GM10847 (cell line): Measurements from ENCODE around the gene BET1L.

Experiments used
- POLR2A ChIP-seq: IDR thresholded peaks from 2 replicates; pipeline ENCODE4 v1.6.1; 2011; ENCODE audit not compliant: insufficient read length; ENCODE audit errors: extremely low read depth

BET1L gene

DNA sequence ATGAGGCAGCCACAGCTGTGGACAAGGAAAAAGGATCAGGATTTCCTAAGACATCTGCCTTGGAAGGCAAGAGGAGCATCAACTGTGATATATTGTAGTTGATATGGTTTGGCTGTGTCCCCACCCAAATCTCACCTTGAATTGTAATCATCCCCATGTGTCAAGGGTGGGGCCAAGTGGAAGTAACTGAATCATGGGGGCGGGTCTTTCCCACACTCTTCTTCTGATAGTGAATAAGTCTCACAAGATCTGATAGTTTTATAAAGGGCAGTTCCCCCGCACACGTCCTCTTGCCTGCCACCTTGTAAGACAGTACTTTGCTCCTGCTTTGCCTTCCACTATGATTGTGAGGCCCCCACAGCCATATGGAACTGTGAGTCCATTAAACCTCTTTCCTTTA, 10.5 kb upstream of the BET1L start:
- TF ChIP-seq POLR2A, result no peak

- TF ChIP-seq POLR2A, result no peak
Measured at GRCh38 chr11:216081-216974, 9.1 kb upstream of the BET1L start.

GRCh38 chr11:215581-216037, 8.4 kb upstream of the BET1L start:
- no peak for TF ChIP-seq POLR2A

DNA sequence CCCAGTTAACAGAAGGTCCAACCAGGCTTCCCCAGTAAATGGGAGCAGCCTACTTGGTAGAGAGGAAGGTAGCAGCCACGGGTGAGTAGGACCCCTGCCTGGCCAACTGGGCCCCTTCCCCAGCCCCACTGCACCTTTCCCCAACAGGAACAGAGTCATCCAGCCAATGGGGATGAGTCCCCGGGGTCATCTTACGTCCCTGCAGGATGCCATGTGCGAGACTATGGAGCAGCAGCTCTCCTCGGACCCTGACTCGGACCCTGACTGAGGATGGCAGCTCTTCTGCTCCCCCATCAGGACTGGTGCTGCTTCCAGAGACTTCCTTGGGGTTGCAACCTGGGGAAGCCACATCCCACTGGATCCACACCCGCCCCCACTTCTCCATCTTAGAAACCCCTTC, 6.9 kb upstream of the BET1L start:
- TF ChIP-seq POLR2A, result no peak

DNA sequence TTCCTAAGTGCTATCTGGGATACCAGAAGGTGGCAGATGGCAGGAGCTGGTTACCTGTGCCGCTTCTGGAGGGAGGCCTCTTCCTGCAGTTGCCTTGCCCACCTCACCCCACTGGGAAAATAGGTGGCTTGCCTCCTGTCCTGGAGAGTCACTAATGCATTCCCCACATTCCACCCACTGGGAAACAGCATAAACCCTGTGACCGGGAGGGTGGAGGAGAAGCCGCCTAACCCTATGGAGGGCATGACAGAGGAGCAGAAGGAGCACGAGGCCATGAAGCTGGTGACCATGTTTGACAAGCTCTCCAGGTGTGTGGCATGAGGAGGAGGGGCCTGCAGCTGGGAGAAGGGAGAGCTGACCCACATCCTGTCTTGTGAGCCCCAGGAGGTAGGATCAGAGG, 5.9 kb upstream of the BET1L start:
- no peak for TF ChIP-seq POLR2A

- TF ChIP-seq POLR2A, result no peak
Measured at GRCh38 chr11:212150-213100, 5.2 kb upstream of the BET1L start.

DNA sequence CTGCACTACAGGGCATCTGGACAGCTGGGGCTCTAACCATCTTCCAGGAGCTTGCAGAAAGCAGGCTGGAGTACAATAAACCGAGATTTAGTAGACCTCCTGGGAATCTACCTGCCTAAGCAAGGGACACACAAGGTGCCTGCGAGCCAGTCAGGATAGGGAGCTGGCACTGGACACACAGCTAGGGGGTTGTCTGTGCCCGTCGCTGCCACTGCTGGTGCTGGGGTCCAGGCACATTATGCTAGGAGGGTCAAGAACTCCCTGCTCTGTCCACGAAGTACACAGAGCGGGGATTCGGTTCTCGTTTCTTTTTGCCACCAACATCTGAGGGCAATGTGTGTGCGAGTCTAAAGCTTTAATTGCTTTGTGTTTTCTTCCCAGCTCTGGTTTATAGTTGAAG, 4.5 kb upstream of the BET1L start:
- TF ChIP-seq POLR2A, result no peak

- TF ChIP-seq POLR2A, result no peak
Measured at GRCh38 chr11:211295-211694, 4.1 kb upstream of the BET1L start.

DNA sequence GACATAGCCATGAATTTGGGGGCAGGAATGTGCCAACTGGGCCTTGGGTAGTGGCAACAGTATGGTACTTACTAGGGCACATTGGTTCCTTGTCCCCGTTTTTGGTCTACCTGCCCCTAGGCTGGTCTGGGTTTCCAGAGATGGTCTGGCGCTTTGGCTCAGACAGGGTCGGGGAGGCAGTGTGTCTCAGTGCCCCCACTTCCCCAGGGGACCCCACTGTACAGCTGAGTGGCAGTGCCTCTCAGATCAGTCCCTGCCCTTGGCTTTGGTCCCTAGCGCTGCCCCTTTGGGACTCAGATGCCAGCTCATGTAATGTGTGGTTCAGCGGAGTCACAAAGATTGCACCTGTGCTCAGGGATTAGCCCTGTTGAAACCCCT, 3.6 kb upstream of the BET1L start:
- no peak for TF ChIP-seq POLR2A

DNA sequence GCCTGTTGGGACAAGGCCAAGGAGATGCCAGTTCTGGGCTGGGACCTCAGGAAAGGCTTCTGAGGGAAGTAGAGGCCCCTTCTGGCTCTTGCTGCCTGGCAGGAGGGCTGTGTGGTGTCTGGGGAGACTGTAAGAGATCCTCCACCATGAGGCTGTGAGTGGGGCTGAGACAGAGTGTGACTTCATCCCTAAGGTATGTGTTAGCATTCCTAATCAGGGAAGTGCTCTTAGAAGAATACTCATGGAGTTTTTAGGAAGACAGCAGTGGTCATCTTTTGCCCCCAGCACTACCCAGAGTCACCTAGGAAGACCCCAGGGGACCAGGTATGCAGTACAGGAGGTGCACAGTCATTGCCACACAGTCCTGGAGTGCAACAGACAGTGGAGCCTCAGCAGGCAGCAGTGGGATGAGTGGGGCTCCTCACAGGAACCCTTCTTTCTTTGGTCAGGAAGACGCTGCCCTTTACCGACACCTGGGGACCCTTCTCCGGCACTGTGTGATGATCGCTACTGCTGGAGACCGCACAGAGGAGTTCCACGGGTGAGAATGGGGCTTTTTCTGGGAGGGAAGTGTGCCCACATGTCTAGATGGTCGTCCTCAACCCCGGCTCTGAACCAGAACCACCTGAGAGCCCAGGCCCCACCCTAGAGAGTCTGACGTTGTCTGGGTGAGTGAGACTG, 3.1 kb upstream of the BET1L start:
- TF ChIP-seq POLR2A, result no peak

DNA sequence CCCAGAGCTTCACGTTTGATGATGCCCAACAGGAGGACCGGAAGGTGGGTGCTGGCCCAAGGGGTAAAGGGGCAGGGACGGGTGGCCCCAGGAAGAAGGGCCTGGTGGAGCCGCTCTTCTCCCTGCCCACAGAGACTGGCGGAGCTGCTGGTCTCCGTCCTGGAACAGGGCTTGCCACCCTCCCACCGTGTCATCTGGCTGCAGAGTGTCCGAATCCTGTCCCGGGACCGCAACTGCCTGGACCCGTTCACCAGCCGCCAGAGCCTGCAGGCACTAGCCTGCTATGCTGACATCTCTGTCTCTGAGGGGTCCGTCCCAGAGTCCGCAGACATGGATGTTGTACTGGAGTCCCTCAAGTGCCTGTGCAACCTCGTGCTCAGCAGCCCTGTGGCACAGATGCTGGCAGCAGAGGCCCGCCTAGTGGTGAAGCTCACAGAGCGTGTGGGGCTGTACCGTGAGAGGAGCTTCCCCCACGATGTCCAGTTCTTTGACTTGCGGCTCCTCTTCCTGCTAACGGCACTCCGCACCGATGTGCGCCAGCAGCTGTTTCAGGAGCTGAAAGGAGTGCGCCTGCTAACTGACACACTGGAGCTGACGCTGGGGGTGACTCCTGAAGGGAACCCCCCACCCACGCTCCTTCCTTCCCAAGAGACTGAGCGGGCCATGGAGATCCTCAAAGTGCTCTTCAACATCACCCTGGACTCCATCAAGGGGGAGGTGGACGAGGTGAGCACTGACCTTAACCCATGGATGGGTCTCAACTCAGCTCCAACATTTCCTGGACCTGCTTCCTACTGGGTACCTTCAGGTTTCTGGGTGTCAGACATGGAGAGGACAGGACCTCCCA, 2.3 kb upstream of the BET1L start:
- no peak for TF ChIP-seq POLR2A

- TF ChIP-seq POLR2A, result no peak
Measured at GRCh38 chr11:208917-209260, 1.7 kb upstream of the BET1L start.

DNA sequence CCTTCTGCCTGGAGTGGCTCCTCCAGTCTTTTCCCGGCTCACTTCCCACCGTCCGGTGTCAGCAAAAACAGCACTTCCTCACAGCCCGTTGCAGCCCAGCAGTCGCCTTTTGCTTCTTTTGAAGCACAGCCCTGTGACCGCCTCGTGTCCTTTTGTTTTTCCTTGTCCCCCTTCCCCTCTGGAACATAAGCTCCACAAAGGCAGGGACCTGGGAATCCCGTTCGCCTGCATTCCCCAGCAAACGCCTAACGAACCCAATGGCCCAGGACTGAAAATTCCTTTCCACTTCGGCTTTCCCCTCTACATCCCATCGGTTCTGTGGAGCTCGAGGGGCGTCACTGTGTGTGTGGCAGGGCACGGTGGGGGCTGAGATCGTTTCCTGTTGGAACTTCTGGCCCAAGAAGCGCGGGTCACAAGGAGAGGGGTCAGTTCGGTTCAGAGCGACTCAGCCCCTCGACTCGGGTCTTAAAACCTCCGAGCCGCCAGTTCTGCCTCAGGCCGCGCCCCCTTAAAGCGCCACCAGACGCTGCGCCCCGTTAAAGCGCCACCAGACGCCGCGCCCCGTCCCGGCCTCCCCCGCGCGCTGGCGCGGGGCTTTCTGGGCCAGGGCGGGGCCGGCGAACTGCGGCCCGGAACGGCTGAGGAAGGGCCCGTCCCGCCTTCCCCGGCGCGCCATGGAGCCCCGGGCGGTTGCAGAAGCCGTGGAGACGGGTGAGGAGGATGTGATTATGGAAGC, 1.1 kb upstream of the BET1L start:
- peak; percentile 73 for TF ChIP-seq POLR2A

DNA sequence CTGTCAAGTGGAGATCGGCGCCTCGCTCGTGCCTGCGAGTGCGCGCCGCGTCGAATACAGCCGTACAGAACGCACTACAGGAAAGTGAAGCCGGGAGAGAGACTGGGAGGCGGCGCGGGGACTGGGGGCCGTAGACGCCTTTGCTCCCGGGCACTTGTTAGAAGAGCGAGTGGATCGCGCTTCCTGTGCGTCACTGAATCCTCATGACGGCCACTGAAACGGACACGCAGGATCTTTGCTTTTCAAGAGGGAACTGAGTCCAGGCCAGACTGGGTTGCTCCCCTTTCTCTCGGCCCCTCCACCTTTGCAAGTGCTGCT, 623 bp upstream of the BET1L start:
- no peak for TF ChIP-seq POLR2A
